H1 (cell line): ENCODE measurements around the gene SARS2. TPM values are rescaled to one million over a fixed set of nuclear protein-coding genes. Genes with fewer than 3 reads are reported as not detected.

Experiments
- CTCF ChIA-PET: fragments of 300-600 bp; sonication (Branson Sonifier 250); formaldehyde crosslinking; loops from one replicate; lab custom pipeline; 2021; ENCODE audit not compliant: partially characterized antibody; lab: Charles Lee
- POLR2A ChIA-PET: fragments of 300-600 bp; sonication (Branson Sonifier 250); formaldehyde crosslinking; loops from one replicate; lab custom pipeline; 2021; ENCODE audit warnings: inconsistent platforms; ENCODE audit not compliant: partially characterized antibody; lab: Charles Lee
- DNase-seq, 2 experiments: peaks; one replicate each; pipeline versions ENCODE4 v3.0.0 to v3.0.0-alpha.2; 2010 to 2022; ENCODE audit warnings: low spot score in 2 of 2, low read depth in 1 of 2, mixed read lengths in 1 of 2
- FAIRE-seq: peaks from 2 replicates; lab custom pipeline; 2011; peaks lifted over from hg19 to GRCh38; lab: Jason Lieb, UNC
- H2AFZ ChIP-seq: 2 replicates; pipeline ENCODE4 v1.8.1; 2012; ENCODE audit warnings: low read length, inconsistent platforms
- H2AK5ac ChIP-seq: 2 replicates; pipeline ENCODE4 v1.6.1; 2013; ENCODE audit warnings: low read depth, low read length
- H2BK120ac ChIP-seq: replicated peaks from 2 replicates; pipeline ENCODE3; 2013; ENCODE audit warnings: low read depth, low read length, inconsistent platforms
- H2BK12ac ChIP-seq: 2 replicates; pipeline ENCODE4 v1.6.1; 2013; ENCODE audit warnings: low read depth, low read length
- H2BK15ac ChIP-seq: 2 replicates; pipeline ENCODE4 v1.6.1; 2013; ENCODE audit warnings: low read length
- H2BK20ac ChIP-seq: 2 replicates; pipeline ENCODE4 v1.6.1; 2013; ENCODE audit warnings: low read length
- H2BK5ac ChIP-seq: 2 replicates; pipeline ENCODE4 v1.6.1; 2013; ENCODE audit warnings: low read depth, low read length
- H3K14ac ChIP-seq: 2 replicates; pipeline ENCODE4 v1.6.1; 2013; ENCODE audit warnings: inconsistent platforms; ENCODE audit not compliant: insufficient read length
- H3K18ac ChIP-seq: 2 replicates; pipeline ENCODE4 v1.6.1; 2013; ENCODE audit warnings: low read length; ENCODE audit errors: extremely low read depth
- H3K23ac ChIP-seq: 2 replicates; pipeline ENCODE4 v1.6.1; 2013; ENCODE audit warnings: inconsistent platforms; ENCODE audit not compliant: insufficient read length
- H3K23me2 ChIP-seq: 2 replicates; pipeline ENCODE4 v1.6.1; 2013; ENCODE audit warnings: low read depth, low read length
- H3K27ac ChIP-seq: 2 replicates; pipeline ENCODE4 v1.6.1; 2011; ENCODE audit warnings: low read depth, low read length, inconsistent platforms
- H3K27me3 ChIP-seq, 4 experiments: replicated peaks in 1 of 4; 1 replicate in 1 of 4; 2 replicates in 3 of 4; pipeline versions ENCODE4 v1.6.1 to v1.8.1; 2011 to 2013; ENCODE audit warnings: low read length in 3 of 4, mild to moderate bottlenecking in 3 of 4, inconsistent platforms in 2 of 4, mixed read lengths in 2 of 4, moderate library complexity in 1 of 4; ENCODE audit not compliant: control insufficient read depth in 3 of 4, insufficient read depth in 3 of 4; ENCODE audit errors: extremely low read depth in 1 of 4
- H3K36me3 ChIP-seq, 4 experiments: 2 replicates each; pipeline versions ENCODE4 v1.6.1 to v1.8.1; 2011 to 2013; ENCODE audit warnings: mild to moderate bottlenecking in 4 of 4, low read length in 3 of 4, moderate library complexity in 2 of 4, control low read depth in 1 of 4, inconsistent platforms in 1 of 4; ENCODE audit not compliant: insufficient read depth in 4 of 4, control insufficient read depth in 2 of 4
- H3K4ac ChIP-seq: replicated peaks from 2 replicates; pipeline ENCODE3; 2013; ENCODE audit warnings: low read length, low read depth, mixed read lengths, inconsistent platforms; ENCODE audit not compliant: insufficient read length
- H3K4me1 ChIP-seq, 4 experiments: replicated peaks in 1 of 4; 1 replicate in 1 of 4; 2 replicates in 3 of 4; pipeline versions ENCODE4 v1.6.1 to v1.8.1; 2011 to 2013; ENCODE audit warnings: low read length in 3 of 4, inconsistent platforms in 2 of 4, mixed read lengths in 1 of 4; ENCODE audit not compliant: insufficient read depth in 4 of 4, control insufficient read depth in 3 of 4
- H3K4me2 ChIP-seq, 2 experiments: 2 replicates each; pipeline versions ENCODE4 v1.6.1 to v1.8.1; 2011 to 2013; ENCODE audit warnings: low read depth in 2 of 2, low read length in 2 of 2, control low read depth in 1 of 2, inconsistent platforms in 1 of 2, mild to moderate bottlenecking in 1 of 2; ENCODE audit not compliant: insufficient read depth in 1 of 2
- H3K4me3 ChIP-seq, 4 experiments: fragments of 200-600, 300-600 bp in 1 of 4; sonication (generic), shearing (Covaris generic), sonication (Bioruptor Twin) in 1 of 4; 2 replicates each; pipeline versions ENCODE4 v1.5.1 to v1.8.1; 2011 to 2016; ENCODE audit warnings: low read length in 4 of 4, low read depth in 3 of 4, control low read depth in 2 of 4, inconsistent platforms in 2 of 4, mild to moderate bottlenecking in 2 of 4, mixed read lengths in 1 of 4, moderate library complexity in 1 of 4; ENCODE audit not compliant: insufficient read depth in 2 of 4; ENCODE audit errors: extremely low read depth in 1 of 4
- H3K56ac ChIP-seq: replicated peaks from 2 replicates; pipeline ENCODE3; 2013; ENCODE audit warnings: low read depth, mild to moderate bottlenecking, mixed read lengths, low read length, inconsistent platforms; ENCODE audit not compliant: insufficient read length
- H3K79me1 ChIP-seq: 2 replicates; pipeline ENCODE4 v1.6.1; 2013; ENCODE audit warnings: low read depth, low read length, control low read depth
- H3K79me2 ChIP-seq, 2 experiments: 2 replicates each; pipeline versions ENCODE4 v1.6.1 to v1.8.1; 2012 to 2013; ENCODE audit warnings: low read length in 2 of 2, mild to moderate bottlenecking in 2 of 2, inconsistent platforms in 1 of 2; ENCODE audit not compliant: insufficient read depth in 2 of 2, control insufficient read depth in 1 of 2
- H3K9ac ChIP-seq, 4 experiments: replicated peaks in 1 of 4; 1 replicate in 1 of 4; 2 replicates in 3 of 4; pipeline versions ENCODE4 v1.6.1 to v1.8.1; 2011 to 2013; ENCODE audit warnings: low read depth in 3 of 4, low read length in 3 of 4, control low read depth in 2 of 4, mild to moderate bottlenecking in 2 of 4, moderate library complexity in 2 of 4, inconsistent platforms in 1 of 4; ENCODE audit errors: extremely low read depth in 1 of 4
- H3K9me3 ChIP-seq, 2 experiments: 2 replicates each; pipeline versions ENCODE4 v1.6.1 to v1.8.1; 2012 to 2013; ENCODE audit warnings: mild to moderate bottlenecking in 2 of 2, moderate library complexity in 2 of 2, control low read depth in 1 of 2, inconsistent platforms in 1 of 2, low read depth in 1 of 2, low read length in 1 of 2, mixed read lengths in 1 of 2; ENCODE audit not compliant: insufficient read depth in 2 of 2
- H4K20me1 ChIP-seq, 2 experiments: replicated peaks in 1 of 2; 2 replicates each; pipeline versions ENCODE3 to v1.8.1; 2011 to 2013; ENCODE audit warnings: inconsistent platforms in 2 of 2, low read length in 2 of 2, mild to moderate bottlenecking in 1 of 2; ENCODE audit not compliant: insufficient read depth in 2 of 2, control insufficient read depth in 1 of 2
- H4K5ac ChIP-seq: 2 replicates; pipeline ENCODE4 v1.6.1; 2013; ENCODE audit warnings: low read length, low read depth, mixed read lengths, inconsistent platforms; ENCODE audit not compliant: insufficient read length
- H4K8ac ChIP-seq: 2 replicates; pipeline ENCODE4 v1.8.0; 2013; ENCODE audit warnings: mild to moderate bottlenecking, moderate library complexity, low read length, inconsistent platforms; ENCODE audit not compliant: insufficient read depth; ENCODE audit errors: extremely low read depth
- H4K91ac ChIP-seq: replicated peaks from 2 replicates; pipeline ENCODE3; 2013; ENCODE audit warnings: low read length, mixed read lengths, inconsistent platforms; ENCODE audit not compliant: insufficient read length
- CBX8 ChIP-seq: fragments of 300-800, 300-1000 bp; sonication (generic); IDR thresholded peaks from 2 replicates; pipeline ENCODE4 v1.7.1; 2016; ENCODE audit warnings: low read depth, low read length, borderline replicate concordance
- EZH2 ChIP-seq: fragments of 200-600 bp; sonication (generic); IDR thresholded peaks from 2 replicates; pipeline ENCODE4 v1.7.1; 2012; ENCODE audit warnings: low read depth, mild to moderate bottlenecking, moderate library complexity, low read length, inconsistent platforms; ENCODE audit not compliant: severe bottlenecking
- HDAC6 ChIP-seq: IDR thresholded peaks from one replicate; pipeline ENCODE4 v1.7.1; 2012; ENCODE audit warnings: low read depth, mild to moderate bottlenecking, inconsistent platforms, low read length, moderate library complexity
- KDM1A ChIP-seq: fragments of 200-600, 300-600 bp; sonication (generic); IDR thresholded peaks from 2 replicates; pipeline ENCODE4 v1.7.1; 2016; ENCODE audit warnings: mild to moderate bottlenecking, low read length, borderline replicate concordance
- MAFK ChIP-seq: IDR thresholded peaks from 2 replicates; pipeline ENCODE4 v1.6.1; 2012; ENCODE audit warnings: low read depth, mild to moderate bottlenecking, improper control_type of control experiment, low read length
- RBBP5 ChIP-seq: IDR thresholded peaks from 2 replicates; pipeline ENCODE4 v1.7.1; 2012; ENCODE audit warnings: low read depth, mild to moderate bottlenecking, inconsistent platforms, low read length, moderate library complexity, borderline replicate concordance
- RFX5 ChIP-seq: IDR thresholded peaks from 2 replicates; pipeline ENCODE4 v1.6.1; 2011; ENCODE audit warnings: low read depth, low read length, improper control_type of control experiment, borderline replicate concordance
- SIN3A ChIP-seq, 2 experiments: IDR thresholded peaks in 1 of 2; conservative IDR thresholded peaks in 1 of 2; 2 replicates each; pipeline ENCODE4 v1.6.1; 2011 to 2012; ENCODE audit warnings: low read length in 2 of 2, improper control_type of control experiment in 1 of 2, low read depth in 1 of 2, mild to moderate bottlenecking in 1 of 2
- SP1 ChIP-seq: IDR thresholded peaks from 2 replicates; pipeline ENCODE4 v1.6.1; 2011; ENCODE audit warnings: low read depth, low read length
- TAF7 ChIP-seq: optimal IDR thresholded peaks from 2 replicates; pipeline ENCODE3; 2011; ENCODE audit warnings: low read depth, mild to moderate bottlenecking, inconsistent platforms, low read length, moderate library complexity, borderline replicate concordance
- YY1 ChIP-seq: IDR thresholded peaks from 2 replicates; pipeline ENCODE4 v1.6.1; 2011; ENCODE audit warnings: low read depth, mild to moderate bottlenecking, low read length
- polyA plus RNA-seq, 7 experiments: library from polyadenylated mRNA; depleted of rRNA in 3 of 7; stranded (reverse) in 5 of 7; unstranded in 2 of 7; fragments of >200 nt in 5 of 7; fragments of 200-250 nt in 2 of 7; gene quantifications; 1 replicate in 5 of 7; 2 replicates in 1 of 7; 4 replicates in 1 of 7; pipeline versions ENCODE4 v1.2.1 to v1.2.3, GENCODE V29; 2011 to 2013; ENCODE audit warnings: missing spikeins in 2 of 7, mixed read lengths in 2 of 7
- total RNA-seq: library from RNA; stranded (reverse); fragmentation: NEBNext Ultra II Directional; extraction: Animal tissue kit (Norgen Biotek cat#: 25700); gene quantifications from 2 replicates; pipeline ENCODE4 v1.2.1, GENCODE V29; 2021
- TF ChIP-seq, protein P1 (sequence below), 3 experiments: IDR thresholded peaks; 1 replicate in 2 of 3; 2 replicates in 1 of 3; pipeline versions ENCODE4 v1.5.1 to v1.6.1; 2011; ENCODE audit warnings: low read length in 3 of 3, mild to moderate bottlenecking in 3 of 3, inconsistent platforms in 2 of 3, low read depth in 1 of 3, moderate library complexity in 1 of 3; ENCODE audit not compliant: insufficient read depth in 1 of 3; ENCODE audit errors: control extremely low read depth in 1 of 3

Gene SARS2
- total and polyA plus RNA-seq, 2 of the 8 experiments (the other 6 are each of a cell fraction or from before 2014, with no cell fraction given) = 68.0 to 102 TPM

DNA sequence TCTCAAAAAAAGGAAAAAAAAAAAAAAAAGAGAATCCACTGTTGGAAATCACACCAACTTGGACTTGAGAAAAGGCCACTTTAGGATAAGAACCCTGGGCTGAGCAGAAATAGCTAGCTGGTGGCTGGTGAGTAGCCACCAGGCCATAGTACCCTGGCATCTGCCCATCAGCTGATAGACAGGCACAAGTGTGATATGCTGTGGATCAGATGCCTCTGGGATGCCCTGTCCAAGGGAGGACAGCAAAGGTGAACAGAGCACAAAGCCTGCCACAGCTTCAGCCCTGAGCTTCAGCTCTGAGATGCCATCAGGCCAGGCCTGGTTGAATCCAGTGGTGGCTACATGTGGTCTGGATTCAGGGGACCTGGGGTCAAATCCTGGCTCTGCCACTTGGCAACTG is 39.9 kb downstream of the SARS2 start:
- Histone ChIP-seq H3K4me2 (no peak overlapping the region), H2BK12ac (no peak overlapping the region), H4K91ac (no peak overlapping the region), H4K5ac (no peak overlapping the region), H4K20me1 (peaks cover 0 to 2% of the 10 kb centered on the region in 2 experiments), H2BK120ac (no peak overlapping the region), H3K18ac (no peak overlapping the region), H3K4me3 (no peak overlapping the region), H3K27me3 (no peaks in the 10 kb centered on the region), H2AK5ac (no peak overlapping the region), H3K27ac (no peak overlapping the region), H3K14ac (no peak overlapping the region), H3K4ac (no peak overlapping the region), H3K79me1 (no peaks in the 10 kb centered on the region), H3K9me3 (no peaks in the 10 kb centered on the region), H2BK5ac (no peak overlapping the region), H3K23me2 (no peaks in the 10 kb centered on the region), H2BK15ac (no peak overlapping the region), H3K4me1 (no peaks in the 10 kb centered on the region), H2AFZ (no peak overlapping the region), H3K23ac (no peak overlapping the region), H3K56ac (no peak overlapping the region), H3K79me2 (no peaks in the 10 kb centered on the region), H2BK20ac (no peak overlapping the region), H3K36me3 (no peaks in the 10 kb centered on the region), H4K8ac (no peak overlapping the region), H3K9ac (0 out of 7 replicates have a peak overlapping the region, but pooled peaks of 1 of the 4 experiments have one; percentile 24)
- FAIRE-seq = no peak
- DNase-seq = no peak
- ChIA-PET CTCF (interaction anchor here (5.9 kb wide), 1 partner anchor 14 kb away, joined by 97 read pairs; the partner anchor contains the start of gene RINL), POLR2A (interaction anchor here (0.6 kb wide), 1 partner anchor 32 kb away, joined by 3 read pairs; no protein-coding TSS in a partner anchor)
- TF ChIP-seq KDM1A = no peak
- TF ChIP-seq RFX5 = no peak
- TF ChIP-seq RBBP5 = no peak
- TF ChIP-seq YY1 = no peak
- TF ChIP-seq, protein P1, sequence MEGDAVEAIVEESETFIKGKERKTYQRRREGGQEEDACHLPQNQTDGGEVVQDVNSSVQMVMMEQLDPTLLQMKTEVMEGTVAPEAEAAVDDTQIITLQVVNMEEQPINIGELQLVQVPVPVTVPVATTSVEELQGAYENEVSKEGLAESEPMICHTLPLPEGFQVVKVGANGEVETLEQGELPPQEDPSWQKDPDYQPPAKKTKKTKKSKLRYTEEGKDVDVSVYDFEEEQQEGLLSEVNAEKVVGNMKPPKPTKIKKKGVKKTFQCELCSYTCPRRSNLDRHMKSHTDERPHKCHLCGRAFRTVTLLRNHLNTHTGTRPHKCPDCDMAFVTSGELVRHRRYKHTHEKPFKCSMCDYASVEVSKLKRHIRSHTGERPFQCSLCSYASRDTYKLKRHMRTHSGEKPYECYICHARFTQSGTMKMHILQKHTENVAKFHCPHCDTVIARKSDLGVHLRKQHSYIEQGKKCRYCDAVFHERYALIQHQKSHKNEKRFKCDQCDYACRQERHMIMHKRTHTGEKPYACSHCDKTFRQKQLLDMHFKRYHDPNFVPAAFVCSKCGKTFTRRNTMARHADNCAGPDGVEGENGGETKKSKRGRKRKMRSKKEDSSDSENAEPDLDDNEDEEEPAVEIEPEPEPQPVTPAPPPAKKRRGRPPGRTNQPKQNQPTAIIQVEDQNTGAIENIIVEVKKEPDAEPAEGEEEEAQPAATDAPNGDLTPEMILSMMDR (IDR thresholded peaks at IDR 0.05; ENCODE audit: control extremely low read depth in 1 of 3, insufficient read depth in 1 of 3, low read depth in 1 of 3, low read length in 3 of 3) = no peak
- TF ChIP-seq SP1 = no peak
- no peak for TF ChIP-seq SIN3A (conservative IDR thresholded peaks at IDR 0.05 in 1 of 2, IDR thresholded peaks at IDR 0.05 in 1 of 2; ENCODE audit: low read depth in 1 of 2, low read length in 2 of 2)
- TF ChIP-seq EZH2 = no peak
- TF ChIP-seq HDAC6 = no peak
- no peak for TF ChIP-seq MAFK
- no peak for TF ChIP-seq TAF7
- TF ChIP-seq CBX8 = no peak
